H1 (cell line): Measurements from ENCODE around the gene LHFPL2. TPM values are rescaled to one million over a fixed set of nuclear protein-coding genes. Genes with fewer than 3 reads are reported as not detected.

Experiments used
- POU5F1 ChIP-seq: IDR thresholded peaks from 2 replicates; pipeline ENCODE4 v1.6.1; 2011; ENCODE audit warnings: low read depth, mild to moderate bottlenecking, low read length, moderate library complexity
- RXRA ChIP-seq: IDR thresholded peaks from 2 replicates; pipeline ENCODE4 v1.6.1; 2011; ENCODE audit warnings: low read depth, mild to moderate bottlenecking, low read length, moderate library complexity; ENCODE audit not compliant: insufficient read depth
- USF2 ChIP-seq: IDR thresholded peaks from 2 replicates; pipeline ENCODE4 v1.6.1; 2011; ENCODE audit warnings: low read length, improper control_type of control experiment
- polyA plus RNA-seq, 7 experiments: library from polyadenylated mRNA; depleted of rRNA in 3 of 7; stranded (reverse) in 5 of 7; unstranded in 2 of 7; fragments of >200 nt in 5 of 7; fragments of 200-250 nt in 2 of 7; gene quantifications; 1 replicate in 5 of 7; 2 replicates in 1 of 7; 4 replicates in 1 of 7; pipeline versions ENCODE4 v1.2.1 to v1.2.3, GENCODE V29; 2011 to 2013; ENCODE audit warnings: missing spikeins in 2 of 7, mixed read lengths in 2 of 7
- total RNA-seq: library from RNA; stranded (reverse); fragmentation: NEBNext Ultra II Directional; extraction: Animal tissue kit (Norgen Biotek cat#: 25700); gene quantifications from 2 replicates; pipeline ENCODE4 v1.2.1, GENCODE V29; 2021

LHFPL2 gene
- total and polyA plus RNA-seq, 2 of the 8 experiments (the other 6 are each of a cell fraction or from before 2014, with no cell fraction given) = 9.6 to 43.0 TPM

GRCh38 chr5:78521455-78521854 is 127.1 kb downstream of the LHFPL2 start (continued):
- TF ChIP-seq USF2 (no peak), RXRA (no peak), POU5F1 (no peak)
